ENCODE results near the gene MGAT4B.

GRCh38 chr5:179803651-179804554 is 2.8 kb downstream of the MGAT4B start:
- no peak for TF ChIP-seq CTCF (IDR thresholded peaks at IDR 0.05)
- TF ChIP-seq POLR2A (IDR thresholded peaks at IDR 0.05), result no peak
